GM12878 (cell line): ENCODE results near the gene GTPBP4.

ENCODE experiments used
- ATF2 ChIP-seq: IDR thresholded peaks from 2 replicates; pipeline ENCODE4 v1.6.1; 2012; ENCODE audit warnings: low read length, inconsistent platforms
- ATF7 ChIP-seq: fragments of 450-650 bp; IDR thresholded peaks from 2 replicates; pipeline ENCODE4 v1.6.1; 2016; ENCODE audit warnings: low read depth, mild to moderate bottlenecking
- CTCF ChIP-seq, 3 experiments: IDR thresholded peaks in 2 of 3; conservative IDR thresholded peaks in 1 of 3; 2 replicates each; pipeline ENCODE4 v1.5.1; 2011; ENCODE audit warnings: low read depth in 3 of 3, low read length in 3 of 3, mild to moderate bottlenecking in 3 of 3, control low read depth in 2 of 3, moderate library complexity in 2 of 3, inconsistent platforms in 1 of 3, mixed read lengths in 1 of 3; ENCODE audit not compliant: control insufficient read depth in 2 of 3, insufficient read depth in 1 of 3; ENCODE audit errors: extremely low read depth in 1 of 3
- ETV6 ChIP-seq, 2 experiments: fragments of 450-650 bp in 1 of 2; IDR thresholded peaks in 1 of 2; conservative IDR thresholded peaks in 1 of 2; 2 replicates each; pipeline ENCODE4 v1.6.1; 2014; ENCODE audit warnings: antibody characterized with exemption in 1 of 2, borderline replicate concordance in 1 of 2, low read depth in 1 of 2, mild to moderate bottlenecking in 1 of 2, moderate library complexity in 1 of 2
- MYC ChIP-seq: IDR thresholded peaks from 2 replicates; pipeline ENCODE4 v1.6.1; 2011; ENCODE audit warnings: mild to moderate bottlenecking, low read length, moderate library complexity, inconsistent platforms; ENCODE audit not compliant: insufficient read depth, insufficient replicate concordance, insufficient read length, severe bottlenecking
- TBL1XR1 ChIP-seq: IDR thresholded peaks from 2 replicates; pipeline ENCODE4 v1.6.1; 2012; ENCODE audit warnings: low read depth, low read length, improper control_type of control experiment

GRCh38 chr10:1029838-1030237 is 41.6 kb downstream of the GTPBP4 start:
- no peak for TF ChIP-seq ETV6 (conservative IDR thresholded peaks at IDR 0.05 in 1 of 2, IDR thresholded peaks at IDR 0.05 in 1 of 2; ENCODE audit: borderline replicate concordance in 1 of 2, low read depth in 1 of 2)
- no peak for TF ChIP-seq CTCF (IDR thresholded peaks at IDR 0.05 in 2 of 3, conservative IDR thresholded peaks at IDR 0.05 in 1 of 3; ENCODE audit: control insufficient read depth in 2 of 3, extremely low read depth in 1 of 3, insufficient read depth in 1 of 3, low read depth in 3 of 3, low read length in 3 of 3)
- no peak for TF ChIP-seq MYC
- no peak for TF ChIP-seq ATF2
- TF ChIP-seq ATF7: no peak
- TF ChIP-seq TBL1XR1: no peak
